Caco-2 (cell line): ENCODE results near the gene LRP4. TPM values are rescaled to one million over a fixed set of nuclear protein-coding genes. Genes with fewer than 3 reads are reported as not detected.
A peak's percentile ranks its signal among the peaks of the same experiment; 100 is the strongest.

ENCODE experiments used
- BruUV-seq: library from RNA; stranded (reverse); fragments of 400-500 nt; replicated peaks from 2 replicates; lab custom pipeline; 2021; lab: Mats Ljungman, UMichigan
- CTCF ChIA-PET: fragments of 300-600 bp; sonication (Branson Sonifier 250); formaldehyde crosslinking; loops from one replicate; lab custom pipeline; 2022; ENCODE audit warnings: antibody characterized with exemption; lab: Charles Lee
- POLR2A ChIA-PET: fragments of 300-600 bp; sonication (Branson Sonifier 250); formaldehyde crosslinking; loops from one replicate; lab custom pipeline; 2022; ENCODE audit warnings: antibody characterized with exemption; lab: Charles Lee
- DNase-seq, 2 experiments: peaks; one replicate each; pipeline versions ENCODE4 v3.0.0 to v3.0.0-alpha.2; 2020 to 2022
- H3K27me3 ChIP-seq: replicated peaks from 2 replicates; pipeline ENCODE4 v1.6.0; 2011; ENCODE audit warnings: low read length; ENCODE audit not compliant: control insufficient read depth, insufficient read depth
- H3K36me3 ChIP-seq: 2 replicates; pipeline ENCODE4 v1.5.1; 2011; ENCODE audit warnings: low read length; ENCODE audit not compliant: control insufficient read depth, insufficient read depth
- H3K4me1 ChIP-seq: fragments of 250-450 bp; sonication (Bioruptor Pico); 2 replicates; pipeline ENCODE4 v1.5.1; 2020; ENCODE audit warnings: mild to moderate bottlenecking
- H3K4me3 ChIP-seq: 2 replicates; pipeline ENCODE4 v1.5.1; 2011; ENCODE audit warnings: low read depth, mild to moderate bottlenecking, control low read depth, low read length
- H3K9me3 ChIP-seq: fragments of 250-450 bp; sonication (Bioruptor Pico); 2 replicates; pipeline ENCODE4 v1.5.1; 2020; ENCODE audit warnings: mild to moderate bottlenecking, moderate library complexity
- H3K27ac Mint-ChIP-seq: one replicate; pipeline ENCODE4 v1.8.0; 2022; ENCODE audit warnings: mixed read lengths; ENCODE audit not compliant: unreplicated experiment
- H3K27me3 Mint-ChIP-seq: one replicate; pipeline ENCODE4 v1.8.0; 2022; ENCODE audit warnings: mixed read lengths; ENCODE audit not compliant: insufficient read depth, unreplicated experiment
- H3K36me3 Mint-ChIP-seq: one replicate; pipeline ENCODE4 v1.8.0; 2022; ENCODE audit warnings: mild to moderate bottlenecking, mixed read lengths; ENCODE audit not compliant: insufficient read depth, unreplicated experiment
- H3K4me1 Mint-ChIP-seq: one replicate; pipeline ENCODE4 v1.8.0; 2022; ENCODE audit warnings: low read depth, mixed read lengths; ENCODE audit not compliant: unreplicated experiment
- H3K4me3 Mint-ChIP-seq: one replicate; pipeline ENCODE4 v1.8.0; 2022; ENCODE audit warnings: mild to moderate bottlenecking, moderate library complexity, mixed read lengths; ENCODE audit not compliant: unreplicated experiment
- H3K9me3 Mint-ChIP-seq: one replicate; pipeline ENCODE4 v1.8.0; 2022; ENCODE audit warnings: mixed read lengths; ENCODE audit not compliant: unreplicated experiment
- intact Hi-C: fragments of 100-400 bp; cut with micrococcal nuclease; formaldehyde crosslinking; loops from one replicate; pipeline ENCODE4 v1.10.0; 2022; ENCODE audit not compliant: unreplicated experiment
- total RNA-seq: library from RNA; stranded (reverse); gene quantifications from 2 replicates; pipeline ENCODE4 v1.2.3, GENCODE V29; 2022
- TF ChIP-seq, protein P1 (sequence below), 2 experiments: fragments of 200-600 bp in 1 of 2; IDR thresholded peaks; 1 replicate in 1 of 2; 2 replicates in 1 of 2; pipeline versions ENCODE4 v1.5.1 to v1.8.0; 2011 to 2022; ENCODE audit warnings: antibody characterized with exemption in 1 of 2, control low read depth in 1 of 2, inconsistent platforms in 1 of 2, low read depth in 1 of 2, low read length in 1 of 2, mild to moderate bottlenecking in 1 of 2, moderate library complexity in 1 of 2; ENCODE audit not compliant: insufficient read depth in 1 of 2, severe bottlenecking in 1 of 2, unreplicated experiment in 1 of 2

Gene LRP4
- total RNA-seq, 1 experiment from 2014 or later = 11.1 TPM

DNA sequence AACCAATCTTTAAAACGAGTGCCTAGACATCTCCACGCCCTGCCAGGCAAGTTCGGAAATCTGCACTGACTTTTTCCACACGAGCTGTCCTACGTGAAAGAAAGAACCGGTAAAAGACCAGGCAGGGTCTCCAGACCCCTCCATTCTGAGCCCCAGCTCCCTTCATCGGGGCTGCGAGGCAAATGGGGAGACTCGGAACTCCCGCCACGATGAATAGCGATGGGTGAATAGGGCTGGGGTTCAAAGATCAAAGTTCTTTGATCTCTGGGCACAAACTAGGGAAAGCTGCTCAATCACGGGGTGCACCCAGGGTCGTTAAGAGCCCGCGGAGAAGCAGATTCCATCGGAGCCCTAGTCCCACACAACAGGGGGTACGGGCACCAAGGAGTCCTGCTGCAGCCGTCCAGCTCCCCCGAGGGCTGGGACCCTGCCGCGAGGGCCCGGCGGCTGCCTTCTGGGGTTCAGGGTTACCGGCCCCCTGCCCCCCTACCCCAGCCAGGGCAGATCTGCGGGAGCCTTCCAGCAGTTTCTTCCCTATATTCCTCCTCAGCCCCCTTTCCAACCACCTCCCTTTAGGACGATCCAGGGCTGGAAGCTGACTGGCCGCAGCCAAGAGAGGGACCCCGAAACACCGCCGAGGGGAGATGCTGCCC, 1.1 kb downstream of the LRP4 start:
- Mint-ChIP-seq H3K36me3 (peaks cover 15% of the 10 kb centered on the region), H3K27ac (peak overlapping the region; percentile 65), H3K27me3 (no peaks in the 10 kb centered on the region), H3K4me3 (peak overlapping the region; percentile 88), H3K4me1 (peaks cover 20% of the 10 kb centered on the region), H3K9me3 (no peaks in the 10 kb centered on the region)
- no peak for DNase-seq
- H3K36me3 ChIP-seq = no peaks in the 10 kb centered on the region
- H3K9me3 ChIP-seq = no peaks in the 10 kb centered on the region
- intact Hi-C loops = no loop called here
- peak overlapping the region; percentile 74 for H3K4me3 ChIP-seq
- TF ChIP-seq, protein P1, sequence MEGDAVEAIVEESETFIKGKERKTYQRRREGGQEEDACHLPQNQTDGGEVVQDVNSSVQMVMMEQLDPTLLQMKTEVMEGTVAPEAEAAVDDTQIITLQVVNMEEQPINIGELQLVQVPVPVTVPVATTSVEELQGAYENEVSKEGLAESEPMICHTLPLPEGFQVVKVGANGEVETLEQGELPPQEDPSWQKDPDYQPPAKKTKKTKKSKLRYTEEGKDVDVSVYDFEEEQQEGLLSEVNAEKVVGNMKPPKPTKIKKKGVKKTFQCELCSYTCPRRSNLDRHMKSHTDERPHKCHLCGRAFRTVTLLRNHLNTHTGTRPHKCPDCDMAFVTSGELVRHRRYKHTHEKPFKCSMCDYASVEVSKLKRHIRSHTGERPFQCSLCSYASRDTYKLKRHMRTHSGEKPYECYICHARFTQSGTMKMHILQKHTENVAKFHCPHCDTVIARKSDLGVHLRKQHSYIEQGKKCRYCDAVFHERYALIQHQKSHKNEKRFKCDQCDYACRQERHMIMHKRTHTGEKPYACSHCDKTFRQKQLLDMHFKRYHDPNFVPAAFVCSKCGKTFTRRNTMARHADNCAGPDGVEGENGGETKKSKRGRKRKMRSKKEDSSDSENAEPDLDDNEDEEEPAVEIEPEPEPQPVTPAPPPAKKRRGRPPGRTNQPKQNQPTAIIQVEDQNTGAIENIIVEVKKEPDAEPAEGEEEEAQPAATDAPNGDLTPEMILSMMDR (IDR thresholded peaks at IDR 0.05; ENCODE audit: insufficient read depth in 1 of 2, low read depth in 1 of 2, low read length in 1 of 2, severe bottlenecking in 1 of 2, unreplicated experiment in 1 of 2) = no peak
- H3K27me3 ChIP-seq = no peaks in the 10 kb centered on the region
- no TSS peak for BruUV-seq
- peaks cover 11% of the 10 kb centered on the region; the same call in 1 of the 2 replicates for H3K4me1 ChIP-seq
- POLR2A ChIA-PET = interaction anchor here (0.7 kb wide), 1 partner anchor 19 kb away, joined by 3 read pairs; the partner anchor contains the start of gene CSTPP1
- CTCF ChIA-PET = interaction anchor here (0.8 to 2.9 kb wide), 10 partner anchors 11 to 245 kb away, joined by 3 to 19 read pairs (median 4); partner anchors contain the start of gene CSTPP1

DNA sequence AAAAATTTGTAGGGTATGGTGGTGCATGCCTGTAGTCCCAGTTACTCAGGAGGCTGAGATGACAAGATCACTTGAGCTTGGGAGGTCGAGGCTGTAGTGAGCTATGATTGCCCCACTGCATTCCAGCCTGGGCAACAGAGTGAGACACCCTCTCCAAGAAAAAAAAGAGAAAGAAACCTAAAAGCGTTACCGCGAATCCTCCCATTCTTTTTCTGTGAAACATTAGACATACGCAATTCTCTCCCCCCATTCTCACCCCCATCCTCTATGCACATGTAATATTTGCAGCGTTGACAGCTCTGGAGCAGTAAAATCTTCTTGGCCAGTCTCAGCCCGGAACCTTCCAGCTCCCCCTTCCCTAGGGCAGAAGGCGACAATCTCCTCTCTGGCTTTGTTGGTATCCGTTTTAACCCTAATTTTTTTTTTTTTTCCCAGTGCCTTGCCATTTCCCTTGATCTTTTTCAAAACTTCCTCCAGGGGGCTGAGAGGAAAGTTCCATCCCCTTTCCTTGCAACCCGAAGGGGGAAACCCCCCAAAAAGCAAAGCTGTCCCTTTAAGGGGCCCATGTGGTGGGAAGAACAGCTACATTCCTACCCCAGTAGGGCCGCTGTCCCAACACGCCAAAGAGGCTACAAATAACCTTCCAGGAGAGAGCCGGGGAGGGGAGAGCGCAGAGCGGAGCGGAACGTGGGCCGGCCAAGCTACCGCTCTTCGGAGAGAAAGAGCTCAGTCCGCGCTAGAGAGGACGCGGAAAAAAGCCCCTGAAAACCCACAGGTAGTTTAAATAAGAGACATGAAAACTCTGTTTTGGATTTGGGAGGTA, 1.9 kb downstream of the LRP4 start:
- BruUV-seq = TSS peak; percentile 19
- intact Hi-C loops = loop anchor here (1.0 kb wide), 1 partner anchor 237 kb away; no protein-coding TSS in a partner anchor

More for the DNA sequence above, 1.9 kb downstream of the LRP4 start:
- peaks cover 11% of the 10 kb centered on the region; the same call in 1 of the 2 replicates for H3K4me1 ChIP-seq
- Mint-ChIP-seq H3K36me3 (peaks cover 15% of the 10 kb centered on the region), H3K4me3 (peak overlapping the region; percentile 88), H3K4me1 (peaks cover 20% of the 10 kb centered on the region), H3K27me3 (no peaks in the 10 kb centered on the region), H3K9me3 (no peaks in the 10 kb centered on the region), H3K27ac (peak overlapping the region; percentile 65)
- DNase-seq = peak; percentile 66 to 69
- TF ChIP-seq, protein P1 (IDR thresholded peaks at IDR 0.05; ENCODE audit: insufficient read depth in 1 of 2, low read depth in 1 of 2, low read length in 1 of 2, severe bottlenecking in 1 of 2, unreplicated experiment in 1 of 2) = peak in 1 of 2 experiments; percentile 36
- CTCF ChIA-PET = interaction anchor here (0.6 to 2.9 kb wide), 12 partner anchors 10 to 246 kb away, joined by 3 to 19 read pairs (median 4); partner anchors contain the start of gene CSTPP1
- POLR2A ChIA-PET = interaction anchor here (0.6 to 0.7 kb wide), 2 partner anchors 20 to 895 kb away, joined by 3 read pairs; partner anchors contain the start of gene CSTPP1
- no peaks in the 10 kb centered on the region for H3K9me3 ChIP-seq
- no peaks in the 10 kb centered on the region for H3K27me3 ChIP-seq
- no peaks in the 10 kb centered on the region for H3K36me3 ChIP-seq
- peak overlapping the region; percentile 74 for H3K4me3 ChIP-seq
